Measurements from ENCODE around the gene MEGF9.

- TF ChIP-seq, protein P1, sequence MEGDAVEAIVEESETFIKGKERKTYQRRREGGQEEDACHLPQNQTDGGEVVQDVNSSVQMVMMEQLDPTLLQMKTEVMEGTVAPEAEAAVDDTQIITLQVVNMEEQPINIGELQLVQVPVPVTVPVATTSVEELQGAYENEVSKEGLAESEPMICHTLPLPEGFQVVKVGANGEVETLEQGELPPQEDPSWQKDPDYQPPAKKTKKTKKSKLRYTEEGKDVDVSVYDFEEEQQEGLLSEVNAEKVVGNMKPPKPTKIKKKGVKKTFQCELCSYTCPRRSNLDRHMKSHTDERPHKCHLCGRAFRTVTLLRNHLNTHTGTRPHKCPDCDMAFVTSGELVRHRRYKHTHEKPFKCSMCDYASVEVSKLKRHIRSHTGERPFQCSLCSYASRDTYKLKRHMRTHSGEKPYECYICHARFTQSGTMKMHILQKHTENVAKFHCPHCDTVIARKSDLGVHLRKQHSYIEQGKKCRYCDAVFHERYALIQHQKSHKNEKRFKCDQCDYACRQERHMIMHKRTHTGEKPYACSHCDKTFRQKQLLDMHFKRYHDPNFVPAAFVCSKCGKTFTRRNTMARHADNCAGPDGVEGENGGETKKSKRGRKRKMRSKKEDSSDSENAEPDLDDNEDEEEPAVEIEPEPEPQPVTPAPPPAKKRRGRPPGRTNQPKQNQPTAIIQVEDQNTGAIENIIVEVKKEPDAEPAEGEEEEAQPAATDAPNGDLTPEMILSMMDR (conservative IDR thresholded peaks at IDR 0.05), result no peak
- TF ChIP-seq EZH2 (IDR thresholded peaks at IDR 0.05; ENCODE audit: low read depth), result no peak
Measured at GRCh38 chr9:120718316-120718715, 4.0 kb upstream of the MEGF9 start.

Measured in PC-9 (cell line).